Neural cell (in vitro differentiated cells): ENCODE data around the gene IL1RAPL2. TPM values are rescaled to one million over a fixed set of nuclear protein-coding genes. Genes with fewer than 3 reads are reported as not detected.

Experiments used
- H2AFZ ChIP-seq: fragments of 200-600, 300-800 bp; sonication (generic), shearing (Covaris generic); 2 replicates; pipeline ENCODE4 v1.6.0; 2014; ENCODE audit warnings: low read depth, mild to moderate bottlenecking, antibody characterized with exemption, low read length, moderate library complexity
- H3F3A ChIP-seq: fragments of 200-600 bp; shearing (Covaris generic); 2 replicates; pipeline ENCODE4 v1.6.1; 2016; ENCODE audit warnings: mild to moderate bottlenecking, moderate library complexity, mixed read lengths, antibody characterized with exemption, low read length; ENCODE audit not compliant: insufficient read depth, poor library complexity, severe bottlenecking
- H3K27ac ChIP-seq: fragments of 200-600, 300-800 bp; sonication (generic), shearing (Covaris generic); 2 replicates; pipeline ENCODE4 v1.5.1; 2014; ENCODE audit warnings: mild to moderate bottlenecking, low read length, moderate library complexity
- H3K27me3 ChIP-seq: fragments of 300-800, 200-600 bp; sonication (generic), shearing (Covaris generic); 2 replicates; pipeline ENCODE4 v1.6.0; 2014; ENCODE audit warnings: mild to moderate bottlenecking, low read depth, low read length, moderate library complexity; ENCODE audit not compliant: insufficient read depth
- H3K36me3 ChIP-seq: fragments of 300-800, 200-600 bp; sonication (generic), shearing (Covaris generic); 2 replicates; pipeline ENCODE4 v1.5.1; 2014; ENCODE audit warnings: mild to moderate bottlenecking, antibody characterized with exemption, low read length, moderate library complexity; ENCODE audit not compliant: insufficient read depth
- H3K4me2 ChIP-seq: fragments of 300-800, 200-600 bp; sonication (generic), shearing (Covaris generic); 2 replicates; pipeline ENCODE4 v1.6.0; 2014; ENCODE audit warnings: mild to moderate bottlenecking, low read length
- H3K4me3 ChIP-seq: fragments of 300-800, 200-600 bp; sonication (generic), shearing (Covaris generic); 2 replicates; pipeline ENCODE4 v1.5.1; 2014; ENCODE audit warnings: mild to moderate bottlenecking, low read length, moderate library complexity
- H3K79me2 ChIP-seq: fragments of 200-600 bp; shearing (Covaris generic); replicated peaks from 2 replicates; pipeline ENCODE4 v1.6.0; 2014; ENCODE audit warnings: mild to moderate bottlenecking, low read length, moderate library complexity; ENCODE audit not compliant: insufficient read depth
- H3K9ac ChIP-seq: fragments of 300-800, 200-600 bp; sonication (generic), shearing (Covaris generic); 2 replicates; pipeline ENCODE4 v1.6.1; 2016; ENCODE audit warnings: mild to moderate bottlenecking, low read length, mixed read lengths
- H3K9me2 ChIP-seq: fragments of 200-600 bp; shearing (Covaris generic); 2 replicates; pipeline ENCODE4 v1.6.1; 2016; ENCODE audit warnings: mild to moderate bottlenecking, low read length, mixed read lengths; ENCODE audit not compliant: insufficient read depth
- H3K9me3 ChIP-seq: fragments of 200-600, 300-800 bp; sonication (generic), shearing (Covaris generic); 2 replicates; pipeline ENCODE4 v1.6.1; 2016; ENCODE audit warnings: mild to moderate bottlenecking, mixed run types, low read length, moderate library complexity, mixed read lengths
- H4K20me1 ChIP-seq: fragments of 200-600 bp; shearing (Covaris generic); 2 replicates; pipeline ENCODE4 v1.6.1; 2016; ENCODE audit warnings: mild to moderate bottlenecking, mixed run types; ENCODE audit not compliant: insufficient read depth
- CTCF ChIP-seq: fragments of 450-650 bp; IDR thresholded peaks from 2 replicates; pipeline ENCODE4 v1.5.1; 2014; ENCODE audit warnings: antibody characterized with exemption, mild to moderate bottlenecking, moderate library complexity; ENCODE audit not compliant: poor library complexity, severe bottlenecking
- EP300 ChIP-seq: fragments of 450-650 bp; conservative IDR thresholded peaks from 2 replicates; pipeline ENCODE4 v1.6.1; 2014; ENCODE audit warnings: antibody characterized with exemption, mild to moderate bottlenecking, moderate library complexity; ENCODE audit not compliant: poor library complexity, severe bottlenecking
- EZH2 ChIP-seq: fragments of 200-600, 300-800 bp; shearing (Covaris generic), sonication (generic); IDR thresholded peaks from 2 replicates; pipeline ENCODE4 v1.6.1; 2014; ENCODE audit warnings: antibody characterized with exemption, low read length, borderline replicate concordance, mild to moderate bottlenecking; ENCODE audit not compliant: insufficient read depth, poor library complexity, severe bottlenecking
- MXI1 ChIP-seq: fragments of 450-650 bp; conservative IDR thresholded peaks from 2 replicates; pipeline ENCODE4 v1.6.1; 2014; ENCODE audit warnings: antibody characterized with exemption, mild to moderate bottlenecking; ENCODE audit not compliant: poor library complexity, severe bottlenecking
- POLR2AphosphoS5 ChIP-seq: IDR thresholded peaks from 2 replicates; pipeline ENCODE4 v1.6.1; 2012
- RAD21 ChIP-seq: fragments of 450-650 bp; conservative IDR thresholded peaks from 2 replicates; pipeline ENCODE4 v1.6.1; 2014; ENCODE audit warnings: antibody characterized with exemption, mild to moderate bottlenecking, moderate library complexity
- REST ChIP-seq: IDR thresholded peaks from 2 replicates; pipeline ENCODE4 v1.6.1; 2012; ENCODE audit warnings: borderline replicate concordance
- SMC3 ChIP-seq: fragments of 450-650 bp; conservative IDR thresholded peaks from 2 replicates; pipeline ENCODE4 v1.6.1; 2014; ENCODE audit warnings: antibody characterized with exemption, mild to moderate bottlenecking, moderate library complexity; ENCODE audit not compliant: poor library complexity
- TAF1 ChIP-seq: IDR thresholded peaks from 2 replicates; pipeline ENCODE4 v1.6.1; 2012; ENCODE audit warnings: low read depth
- polyA plus RNA-seq: library from polyadenylated mRNA; depleted of rRNA; stranded (reverse); fragments of >200 nt; gene quantifications from 2 replicates; pipeline ENCODE4 v1.2.3, GENCODE V29; 2014

The IL1RAPL2 gene
- polyA plus RNA-seq, 1 donor from 2014 or later, result not detected

- no peak for TF ChIP-seq REST
- no peak for TF ChIP-seq CTCF
- no peak for TF ChIP-seq EZH2
- TF ChIP-seq EP300, result no peak
- TF ChIP-seq POLR2AphosphoS5, result no peak
- TF ChIP-seq RAD21, result no peak
- TF ChIP-seq SMC3, result no peak
- TF ChIP-seq MXI1, result no peak
- TF ChIP-seq TAF1, result no peak
- Histone ChIP-seq H3K9me3 (no peaks in the 10 kb centered on the region), H3K9ac (no peak overlapping the region), H2AFZ (no peak overlapping the region), H3K9me2 (no peaks in the 10 kb centered on the region), H3K27ac (no peak overlapping the region), H3K4me2 (no peak overlapping the region), H3K27me3 (no peaks in the 10 kb centered on the region), H3K79me2 (no peaks in the 10 kb centered on the region), H3F3A (no peaks in the 10 kb centered on the region), H4K20me1 (no peaks in the 10 kb centered on the region), H3K36me3 (no peaks in the 10 kb centered on the region), H3K4me3 (no peak overlapping the region)
These were observed 355.7 kb downstream of the IL1RAPL2 start for GRCh38 chrX:104921584-104922205.

GRCh38 chrX:104922206-104922621 lies 356.2 kb downstream of the IL1RAPL2 start:
- Histone ChIP-seq H3F3A (no peaks in the 10 kb centered on the region), H3K27ac (no peak overlapping the region), H3K9ac (no peak overlapping the region), H2AFZ (no peak overlapping the region), H4K20me1 (no peaks in the 10 kb centered on the region), H3K79me2 (no peaks in the 10 kb centered on the region), H3K9me3 (no peaks in the 10 kb centered on the region), H3K4me2 (no peak overlapping the region), H3K27me3 (no peaks in the 10 kb centered on the region), H3K36me3 (no peaks in the 10 kb centered on the region), H3K9me2 (no peaks in the 10 kb centered on the region), H3K4me3 (no peak overlapping the region)
- peak; percentile 57 for TF ChIP-seq RAD21
- TF ChIP-seq TAF1, result no peak
- no peak for TF ChIP-seq EP300
- no peak for TF ChIP-seq REST
- TF ChIP-seq EZH2, result no peak
- no peak for TF ChIP-seq MXI1
- TF ChIP-seq CTCF, result peak; percentile 64
- TF ChIP-seq SMC3, result peak; percentile 67
- no peak for TF ChIP-seq POLR2AphosphoS5
